Muscle of arm (tissue), 12 donors: Measurements from ENCODE around the gene BATF. TPM values are rescaled to one million over a fixed set of nuclear protein-coding genes. Genes with fewer than 3 reads are reported as not detected.

Experiments
- DNase-seq: peaks from one replicate; pipeline ENCODE4 v3.0.0-alpha.2; 2013
- polyA plus RNA-seq, 12 donors: library from polyadenylated mRNA; unstranded; fragments of 120-200 nt; gene quantifications; one replicate each; pipeline ENCODE4 v1.2.1, GENCODE V29; 2013; ENCODE audit not compliant: insufficient read length in 12 of 12

Gene BATF
- polyA plus RNA-seq, 12 donors: 0.19 to 1.3 (median 0.31) TPM; not detected in 3

GRCh38 chr14:75499084-75499875, 23.0 kb upstream of the BATF start:
- DNase-seq: no peak

DNA sequence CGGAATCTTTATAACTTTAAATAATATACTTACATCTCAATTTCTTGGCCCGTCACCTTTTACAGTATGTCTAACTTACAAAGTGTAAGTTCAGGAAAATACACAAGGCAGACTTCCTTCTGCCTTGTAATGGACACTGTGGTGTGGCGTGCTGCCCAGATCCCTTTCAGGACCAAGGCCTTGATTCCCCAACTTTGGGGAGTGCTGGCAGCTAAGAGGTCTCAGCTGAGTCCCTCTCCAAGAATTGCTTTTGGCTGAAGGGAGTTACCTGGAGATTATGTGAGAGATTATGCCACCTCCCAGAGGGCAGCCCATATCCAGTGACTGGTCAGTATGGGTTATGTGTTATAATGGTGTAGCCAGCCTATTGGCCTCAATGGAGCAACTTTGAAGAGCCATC, 21.2 kb upstream of the BATF start:
- DNase-seq: no peak

DNA sequence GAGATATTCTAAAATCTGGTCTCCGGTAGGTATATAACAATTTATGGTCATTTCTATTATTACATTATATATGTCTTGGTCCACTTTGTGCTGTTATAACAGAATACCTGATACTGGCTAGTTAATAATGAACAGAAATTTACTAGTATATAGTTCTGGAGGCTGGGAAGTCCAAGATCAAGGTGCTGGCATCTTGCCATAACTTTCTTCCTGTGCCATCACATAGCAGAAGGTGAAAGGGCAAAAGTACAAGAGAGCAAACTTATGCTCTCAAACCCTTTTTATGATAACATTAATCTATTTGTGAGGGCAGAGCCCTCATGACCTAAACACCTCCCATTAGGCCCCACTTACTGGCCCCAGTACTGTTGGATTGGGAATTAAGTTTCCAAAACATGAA, 17.9 kb upstream of the BATF start:
- no peak for DNase-seq

- DNase-seq: no peak
Measured at GRCh38 chr14:75506930-75507329, 15.3 kb upstream of the BATF start.

- DNase-seq: no peak
Measured at GRCh38 chr14:75510547-75510946, 11.7 kb upstream of the BATF start.

DNA sequence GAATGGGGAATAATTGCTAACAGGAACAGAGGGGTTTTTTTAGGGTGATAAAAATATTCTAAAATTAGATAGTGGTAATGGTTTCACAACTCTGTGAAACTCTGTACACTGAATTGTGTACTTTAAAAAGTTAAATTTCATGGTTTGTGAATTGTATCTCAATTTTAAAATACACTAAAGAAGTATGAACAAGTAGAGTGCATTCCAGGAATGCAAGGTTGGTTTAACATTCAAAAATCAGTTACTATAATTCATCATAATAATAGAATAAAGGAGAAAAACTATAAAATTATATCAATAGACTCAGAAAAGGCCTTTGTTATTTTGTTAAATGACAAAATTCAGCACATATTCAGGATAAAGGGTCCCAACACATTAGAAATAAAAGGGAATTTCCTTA, 11.1 kb upstream of the BATF start:
- no peak for DNase-seq

GRCh38 chr14:75513911-75514672, 8.2 kb upstream of the BATF start:
- no peak for DNase-seq

- DNase-seq: no peak
Measured at GRCh38 chr14:75514673-75515628, 7.3 kb upstream of the BATF start.

DNA sequence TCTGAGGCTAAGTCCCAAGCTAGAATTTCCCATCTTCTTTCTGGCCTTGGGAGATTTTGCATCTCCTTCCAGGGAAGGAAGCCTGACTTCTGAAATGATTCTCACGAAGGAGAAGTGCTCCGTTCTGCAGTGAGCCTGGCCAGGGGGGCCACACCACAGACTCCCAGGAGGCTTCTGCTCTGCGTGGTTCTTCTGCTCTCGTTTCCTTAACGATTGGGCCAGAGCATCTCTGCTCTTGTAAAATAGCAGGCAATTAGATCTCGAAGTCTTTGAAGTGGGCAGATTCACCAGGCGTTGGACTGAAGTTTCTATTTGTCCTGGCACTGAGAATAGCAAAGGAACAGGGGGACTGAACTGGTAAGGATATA, 6.7 kb upstream of the BATF start:
- no peak for DNase-seq

GRCh38 chr14:75518625-75519024, 3.6 kb upstream of the BATF start:
- DNase-seq: no peak

GRCh38 chr14:75519394-75519793, 2.9 kb upstream of the BATF start:
- no peak for DNase-seq

DNA sequence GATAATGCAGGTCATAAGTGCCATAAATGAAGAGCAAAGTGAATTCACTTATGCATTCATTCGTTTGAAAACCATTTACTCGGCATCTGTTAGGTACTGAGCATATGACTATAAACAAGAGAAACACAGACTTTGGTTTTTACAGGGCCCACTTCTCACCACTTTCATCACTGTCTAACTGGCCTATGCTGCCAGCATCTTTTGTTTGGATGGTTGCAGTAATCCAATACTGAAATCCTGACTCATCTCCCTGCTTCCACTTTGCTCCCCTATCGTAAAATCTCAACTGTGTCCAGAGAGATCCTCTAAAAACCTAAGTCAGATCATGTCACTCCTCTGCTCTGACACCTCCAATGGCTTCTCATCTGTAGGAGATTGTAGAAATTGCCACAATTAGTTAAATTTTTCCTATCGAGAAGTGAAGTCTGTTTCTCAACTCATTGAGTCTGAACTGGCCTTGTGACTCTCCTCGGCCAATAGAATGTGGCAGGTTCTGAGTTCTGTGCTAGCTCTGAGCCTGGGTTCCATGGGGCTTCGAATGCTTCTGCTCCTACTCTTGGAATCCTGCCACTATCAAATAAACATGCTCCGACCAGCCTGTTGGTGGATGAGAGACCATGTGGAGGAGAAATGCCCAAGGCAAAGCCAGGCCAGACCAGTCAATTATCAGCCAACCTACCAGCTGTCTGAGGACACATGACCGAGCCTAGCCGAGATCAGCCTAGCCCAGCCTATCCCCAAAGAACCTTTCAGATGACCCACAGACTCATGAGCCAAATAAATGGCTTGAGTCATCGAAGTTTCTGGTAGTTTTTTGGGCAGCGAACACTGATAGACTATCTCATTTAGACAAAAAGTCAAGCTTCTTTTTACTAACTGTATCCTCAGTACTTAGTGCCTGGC, 2.2 kb upstream of the BATF start:
- DNase-seq: no peak

GRCh38 chr14:75520852-75521251, 1.4 kb upstream of the BATF start:
- no peak for DNase-seq

- DNase-seq: no peak
Measured at GRCh38 chr14:75521415-75522199, 662 bp upstream of the BATF start.

- no peak for DNase-seq
Measured at GRCh38 chr14:75522983-75523318, 682 bp downstream of the BATF start.

- no peak for DNase-seq
Measured at GRCh38 chr14:75523771-75524171, 1.5 kb downstream of the BATF start.

DNA sequence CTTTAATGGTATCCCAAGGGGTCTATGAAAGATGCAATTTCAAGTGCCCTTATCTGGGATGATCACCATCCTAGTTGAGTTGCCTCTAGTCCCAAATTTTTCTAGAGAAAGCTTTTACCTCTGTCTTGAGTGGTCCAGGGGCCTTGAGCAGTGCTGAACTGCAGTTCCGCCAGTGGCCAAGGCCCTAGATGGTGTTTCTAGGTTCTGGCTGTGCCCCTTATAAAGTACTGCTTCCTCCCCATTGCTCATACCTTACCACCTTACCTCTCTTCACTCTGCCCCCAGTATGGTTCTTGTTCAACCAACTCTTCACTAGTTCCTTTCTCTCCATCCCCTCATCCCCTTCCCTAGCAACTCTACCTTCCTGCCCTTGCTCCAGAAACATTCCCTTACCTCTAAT, 3.7 kb downstream of the BATF start:
- no peak for DNase-seq

GRCh38 chr14:75527449-75528163, 5.3 kb downstream of the BATF start:
- no peak for DNase-seq

DNA sequence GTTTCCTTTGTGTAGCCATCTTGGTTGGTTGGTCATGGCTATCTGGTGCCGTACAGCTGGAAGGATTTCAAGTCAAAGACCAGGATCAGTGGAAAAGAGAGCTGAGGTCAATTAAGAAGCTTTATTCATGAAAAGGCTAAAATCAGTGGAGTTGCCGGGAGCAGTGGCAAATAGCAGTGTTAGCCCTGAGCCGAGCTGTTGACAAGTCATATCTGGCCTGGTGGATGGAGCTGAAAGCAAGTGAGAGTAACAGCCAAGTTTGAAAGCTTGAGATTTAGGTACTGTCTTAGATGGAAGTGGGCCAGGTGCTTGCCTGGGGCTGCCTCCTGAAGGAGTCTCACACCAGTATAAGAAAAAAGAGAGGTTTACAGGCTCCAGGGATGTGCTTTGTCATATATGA, 9.0 kb downstream of the BATF start:
- DNase-seq: no peak
